ENCODE results near the gene MEGF8.
A peak's percentile ranks its signal among the peaks of the same experiment; 100 is the strongest.

Gene MEGF8

DNA sequence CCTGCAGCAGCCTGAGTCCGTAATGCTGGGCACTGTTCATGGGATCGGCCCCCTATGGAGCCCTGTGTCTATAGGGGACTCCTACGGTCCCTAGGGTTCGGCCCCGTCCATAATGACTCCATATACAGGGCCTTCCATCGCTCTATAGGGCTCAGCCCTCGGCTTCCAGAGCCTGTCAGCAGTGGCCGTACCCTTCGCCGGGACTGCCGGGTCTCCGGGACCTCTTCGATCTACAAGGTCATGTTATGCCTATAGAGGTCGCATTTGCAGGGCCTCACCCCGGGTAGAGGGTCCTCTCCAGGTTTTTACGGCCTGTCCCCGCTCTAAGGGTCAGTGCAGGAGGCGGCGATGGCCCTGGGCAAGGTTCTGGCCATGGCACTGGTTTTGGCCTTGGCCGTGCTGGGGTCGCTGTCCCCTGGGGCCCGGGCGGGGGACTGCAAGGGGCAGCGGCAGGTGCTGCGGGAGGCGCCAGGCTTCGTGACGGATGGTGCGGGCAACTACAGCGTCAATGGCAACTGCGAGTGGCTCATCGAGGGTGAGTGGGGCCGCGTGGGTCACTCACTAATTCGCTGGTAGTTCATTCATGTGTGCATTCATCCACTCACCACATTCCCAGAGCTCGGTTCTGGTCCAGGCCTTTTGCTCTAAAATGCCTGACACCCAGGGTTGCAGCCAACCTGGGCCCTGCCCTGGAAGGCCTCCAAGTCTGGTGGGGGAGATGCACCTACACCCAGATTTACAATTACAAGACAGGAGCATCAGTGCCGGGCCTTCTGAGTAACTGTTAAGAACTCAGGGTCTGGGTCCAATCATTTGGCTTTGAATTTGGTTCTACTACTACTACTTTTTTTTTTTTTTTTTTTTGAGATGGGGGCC is 699 bp downstream of the MEGF8 start:
- peak in 1 of 2 experiments; percentile 26 for DNase-seq (ENCODE audit: low read depth in 1 of 2, low spot score in 1 of 2)
- TF ChIP-seq, protein P1, sequence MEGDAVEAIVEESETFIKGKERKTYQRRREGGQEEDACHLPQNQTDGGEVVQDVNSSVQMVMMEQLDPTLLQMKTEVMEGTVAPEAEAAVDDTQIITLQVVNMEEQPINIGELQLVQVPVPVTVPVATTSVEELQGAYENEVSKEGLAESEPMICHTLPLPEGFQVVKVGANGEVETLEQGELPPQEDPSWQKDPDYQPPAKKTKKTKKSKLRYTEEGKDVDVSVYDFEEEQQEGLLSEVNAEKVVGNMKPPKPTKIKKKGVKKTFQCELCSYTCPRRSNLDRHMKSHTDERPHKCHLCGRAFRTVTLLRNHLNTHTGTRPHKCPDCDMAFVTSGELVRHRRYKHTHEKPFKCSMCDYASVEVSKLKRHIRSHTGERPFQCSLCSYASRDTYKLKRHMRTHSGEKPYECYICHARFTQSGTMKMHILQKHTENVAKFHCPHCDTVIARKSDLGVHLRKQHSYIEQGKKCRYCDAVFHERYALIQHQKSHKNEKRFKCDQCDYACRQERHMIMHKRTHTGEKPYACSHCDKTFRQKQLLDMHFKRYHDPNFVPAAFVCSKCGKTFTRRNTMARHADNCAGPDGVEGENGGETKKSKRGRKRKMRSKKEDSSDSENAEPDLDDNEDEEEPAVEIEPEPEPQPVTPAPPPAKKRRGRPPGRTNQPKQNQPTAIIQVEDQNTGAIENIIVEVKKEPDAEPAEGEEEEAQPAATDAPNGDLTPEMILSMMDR (IDR thresholded peaks at IDR 0.05; ENCODE audit: insufficient read depth, low read length), result no peak
- TF ChIP-seq, protein P2, sequence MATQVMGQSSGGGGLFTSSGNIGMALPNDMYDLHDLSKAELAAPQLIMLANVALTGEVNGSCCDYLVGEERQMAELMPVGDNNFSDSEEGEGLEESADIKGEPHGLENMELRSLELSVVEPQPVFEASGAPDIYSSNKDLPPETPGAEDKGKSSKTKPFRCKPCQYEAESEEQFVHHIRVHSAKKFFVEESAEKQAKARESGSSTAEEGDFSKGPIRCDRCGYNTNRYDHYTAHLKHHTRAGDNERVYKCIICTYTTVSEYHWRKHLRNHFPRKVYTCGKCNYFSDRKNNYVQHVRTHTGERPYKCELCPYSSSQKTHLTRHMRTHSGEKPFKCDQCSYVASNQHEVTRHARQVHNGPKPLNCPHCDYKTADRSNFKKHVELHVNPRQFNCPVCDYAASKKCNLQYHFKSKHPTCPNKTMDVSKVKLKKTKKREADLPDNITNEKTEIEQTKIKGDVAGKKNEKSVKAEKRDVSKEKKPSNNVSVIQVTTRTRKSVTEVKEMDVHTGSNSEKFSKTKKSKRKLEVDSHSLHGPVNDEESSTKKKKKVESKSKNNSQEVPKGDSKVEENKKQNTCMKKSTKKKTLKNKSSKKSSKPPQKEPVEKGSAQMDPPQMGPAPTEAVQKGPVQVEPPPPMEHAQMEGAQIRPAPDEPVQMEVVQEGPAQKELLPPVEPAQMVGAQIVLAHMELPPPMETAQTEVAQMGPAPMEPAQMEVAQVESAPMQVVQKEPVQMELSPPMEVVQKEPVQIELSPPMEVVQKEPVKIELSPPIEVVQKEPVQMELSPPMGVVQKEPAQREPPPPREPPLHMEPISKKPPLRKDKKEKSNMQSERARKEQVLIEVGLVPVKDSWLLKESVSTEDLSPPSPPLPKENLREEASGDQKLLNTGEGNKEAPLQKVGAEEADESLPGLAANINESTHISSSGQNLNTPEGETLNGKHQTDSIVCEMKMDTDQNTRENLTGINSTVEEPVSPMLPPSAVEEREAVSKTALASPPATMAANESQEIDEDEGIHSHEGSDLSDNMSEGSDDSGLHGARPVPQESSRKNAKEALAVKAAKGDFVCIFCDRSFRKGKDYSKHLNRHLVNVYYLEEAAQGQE (IDR thresholded peaks at IDR 0.05; ENCODE audit: insufficient replicate concordance, low read depth), result peak; percentile 17
- TF ChIP-seq GABPA (IDR thresholded peaks at IDR 0.05; ENCODE audit: low read depth), result no peak
- no peak; the same call in 1 of the 2 replicates for TF ChIP-seq POLR2AphosphoS5 (IDR thresholded peaks at IDR 0.05; ENCODE audit: low read depth)
- Histone ChIP-seq H3K27me3 (ENCODE audit: insufficient read depth, poor library complexity, severe bottlenecking) (peaks cover 7% of the 10 kb centered on the region), H3K4me3 (replicated peaks; ENCODE audit: insufficient read depth, low read length) (peak overlapping the region; percentile 52), H3K27ac (replicated peaks) (peak overlapping the region; percentile 78)

DNA sequence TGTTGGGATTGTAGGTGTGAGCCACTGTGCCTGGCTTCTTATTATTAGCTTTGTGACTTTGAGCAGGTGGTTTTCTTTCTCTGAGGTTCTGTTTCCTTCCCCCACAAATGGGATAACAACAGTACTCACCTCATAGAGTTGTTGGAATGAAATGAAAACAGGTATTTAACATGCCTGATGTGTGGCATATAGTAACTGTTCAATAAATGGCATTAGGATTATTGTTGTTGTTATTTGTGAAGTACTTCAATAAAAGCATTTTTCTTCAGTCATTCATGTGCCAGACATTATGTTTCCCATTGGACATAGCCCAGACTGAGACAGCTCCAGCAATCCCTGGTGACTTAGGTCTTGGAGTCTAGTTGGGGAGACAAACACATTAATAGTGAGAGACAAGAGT is 1.5 kb downstream of the MEGF8 start:
- TF ChIP-seq, protein P1 (IDR thresholded peaks at IDR 0.05; ENCODE audit: insufficient read depth, low read length), result no peak
- no peak for TF ChIP-seq GABPA (IDR thresholded peaks at IDR 0.05; ENCODE audit: low read depth)
- TF ChIP-seq, protein P2 (IDR thresholded peaks at IDR 0.05; ENCODE audit: insufficient replicate concordance, low read depth), result no peak
- DNase-seq (ENCODE audit: low read depth in 1 of 2, low spot score in 1 of 2), result no peak
- H3K4me3 ChIP-seq (replicated peaks; ENCODE audit: insufficient read depth, low read length), result no peak overlapping the region
- H3K27ac ChIP-seq (replicated peaks), result no peak overlapping the region
- peaks cover 7% of the 10 kb centered on the region for H3K27me3 ChIP-seq (ENCODE audit: insufficient read depth, poor library complexity, severe bottlenecking)

DNA sequence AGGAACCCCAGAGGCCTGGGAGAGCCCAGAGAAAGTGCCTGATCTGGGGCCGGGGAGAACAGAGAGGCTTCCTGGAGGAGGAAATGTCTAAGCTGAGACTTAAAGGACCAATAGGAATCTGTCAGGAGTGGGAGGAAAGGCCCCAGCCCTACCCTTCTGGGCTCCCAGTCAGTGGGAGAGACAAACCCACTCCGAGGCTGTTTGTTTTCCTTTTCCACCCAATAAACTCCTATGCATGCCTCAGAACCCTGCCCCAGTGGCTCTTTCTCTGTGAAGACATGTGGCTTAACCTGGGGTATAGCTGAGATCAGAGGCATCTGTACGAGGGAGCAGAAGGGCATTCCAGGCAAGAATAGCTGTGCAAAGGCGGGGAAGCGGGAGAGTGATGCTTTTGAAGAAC is 1.9 kb downstream of the MEGF8 start:
- no peak for DNase-seq (ENCODE audit: low read depth in 1 of 2, low spot score in 1 of 2)
- TF ChIP-seq SPI1 (IDR thresholded peaks at IDR 0.05; ENCODE audit: borderline replicate concordance, low read depth) (no peak), POLR2AphosphoS5 (IDR thresholded peaks at IDR 0.05; ENCODE audit: low read depth) (no peak), GABPA (IDR thresholded peaks at IDR 0.05; ENCODE audit: low read depth) (no peak)
- TF ChIP-seq, protein P2 (IDR thresholded peaks at IDR 0.05; ENCODE audit: insufficient replicate concordance, low read depth), result no peak
- TF ChIP-seq, protein P1 (IDR thresholded peaks at IDR 0.05; ENCODE audit: insufficient read depth, low read length), result no peak
- Histone ChIP-seq H3K27me3 (ENCODE audit: insufficient read depth, poor library complexity, severe bottlenecking) (peaks cover 7% of the 10 kb centered on the region), H3K4me3 (replicated peaks; ENCODE audit: insufficient read depth, low read length) (no peak overlapping the region), H3K27ac (replicated peaks) (no peak overlapping the region)

All from HL-60 (cell line).